ENCODE measurements around the gene CHST10. TPM values are rescaled to one million over a fixed set of nuclear protein-coding genes. Genes with fewer than 3 reads are reported as not detected.
"Not testable (repeated sequence)": the region's sequence is repeated elsewhere in the genome, so short reads cannot be mapped to it uniquely, and the experiment has no call there.

Gene CHST10
- total and polyA plus RNA-seq, 10 of the 15 experiments (the other 5 are each of a cell fraction or from before 2014, with no cell fraction given), result 2.0 to 22.5 (median 15.7) TPM

GRCh38 chr2:100342466-100342865, 75.0 kb downstream of the CHST10 start:
- intact Hi-C loops (cut with micrococcal nuclease; ENCODE audit: unreplicated experiment); H3K36me3 ChIP-seq (ENCODE audit: control insufficient read depth in 2 of 2, insufficient read depth in 2 of 2, low read length in 1 of 2); H3K4me2 ChIP-seq (ENCODE audit: control insufficient read depth, insufficient read depth); H3K27me3 ChIP-seq (replicated peaks in 1 of 2; ENCODE audit: control insufficient read depth in 2 of 2, insufficient read depth in 2 of 2, low read length in 1 of 2); FAIRE-seq; H3K4me3 ChIP-seq; H3K79me2 ChIP-seq (ENCODE audit: control insufficient read depth, insufficient read depth, low read length); in situ Hi-C loops (cut with MboI); H4K20me1 ChIP-seq (ENCODE audit: control insufficient read depth, insufficient read depth); ATAC-seq; H2AFZ ChIP-seq (ENCODE audit: control insufficient read depth, low read depth, low read length); H3K9me3 ChIP-seq (replicated peaks; ENCODE audit: control insufficient read depth, insufficient read depth, low read length); BruUV-seq (replicated peaks); H3K4me1 ChIP-seq (ENCODE audit: control insufficient read depth, insufficient read depth, low read length); H3K27ac ChIP-seq (ENCODE audit: control insufficient read depth, insufficient read depth); H3K9ac ChIP-seq (ENCODE audit: control insufficient read depth, insufficient read depth, low read length); RAD21 ChIA-PET (ENCODE audit: unreplicated experiment); SMC1A ChIA-PET (ENCODE audit: uncharacterized antibody, unreplicated experiment); DNase-seq (ENCODE audit: low read depth, low spot score); POLR2A ChIA-PET: not testable (repeated sequence)
- 27% methylated on average over 2 of the region's 2 CpGs for WGBS (ENCODE audit: insufficient coverage, insufficient replicate concordance, low lambda C conversion rate, missing lambda C conversion rate)
- CTCF ChIA-PET, result interaction anchor here (1.4 kb wide), 1 partner anchor 80 kb away, joined by 4 read pairs; no protein-coding TSS in a partner anchor

Small RNA genes lying within 50 kb of the gene (small RNA-seq; reads per million reads assigned to genes)
- gene AC012493.2 (not detected), gene AC012493.3 (not detected)

Other genes starting within 250 kb of the CHST10 start
- gene LONRF2, start 95.2 kb downstream of the CHST10 start, total RNA-seq (2014; rRNA removed), result under 0.01 TPM in 1 of 2 replicates, not detected in the other
- gene LONRF2, start 95.2 kb downstream of the CHST10 start, total RNA-seq (2014; rRNA removed; fragmentation: Illumina TruSeq; extraction: Trizol), result not detected in 2 replicates
- gene LONRF2, start 95.2 kb downstream of the CHST10 start, total RNA-seq (2021), result 0.03 and 0.08 TPM in 2 replicates
- under 0.01 and 0.01 TPM in 2 replicates for gene LONRF2, start 95.2 kb downstream of the CHST10 start, polyA plus RNA-seq (2011; rRNA removed)
- gene LONRF2, start 95.2 kb downstream of the CHST10 start, polyA plus RNA-seq (2014; fragmentation: Illumina TruSeq; extraction: Trizol), result under 0.01 TPM in 1 of 2 replicates, not detected in the other
- gene LONRF2, start 95.2 kb downstream of the CHST10 start, polyA plus RNA-seq (2014; fragmentation: Nextera tagmentation; extraction: Ambion mirVana), result not detected
- 0.01 and 0.04 TPM in 2 replicates for gene LONRF2, start 95.2 kb downstream of the CHST10 start, polyA plus RNA-seq (2014; rRNA removed)
- under 1 TPM in 1 of 2 experiments, not detected in 1; 0.01 TPM for gene LONRF2, start 95.2 kb downstream of the CHST10 start, polyA plus RNA-seq (2016; fragmentation: Nextera tagmentation; extraction: Ambion mirVana)
- gene NMS, start 52.8 kb upstream of the CHST10 start, total RNA-seq (2014; rRNA removed), result not detected in 2 replicates
- not detected in 2 replicates for gene NMS, start 52.8 kb upstream of the CHST10 start, total RNA-seq (2014; rRNA removed; fragmentation: Illumina TruSeq; extraction: Trizol)
- gene NMS, start 52.8 kb upstream of the CHST10 start, total RNA-seq (2021), result not detected in 2 replicates
- not detected in 2 replicates for gene NMS, start 52.8 kb upstream of the CHST10 start, polyA plus RNA-seq (2011; rRNA removed)
- gene NMS, start 52.8 kb upstream of the CHST10 start, polyA plus RNA-seq (2014; fragmentation: Illumina TruSeq; extraction: Trizol), result not detected in 2 replicates
- not detected for gene NMS, start 52.8 kb upstream of the CHST10 start, polyA plus RNA-seq (2014; fragmentation: Nextera tagmentation; extraction: Ambion mirVana)
- not detected in 2 replicates for gene NMS, start 52.8 kb upstream of the CHST10 start, polyA plus RNA-seq (2014; rRNA removed)
- gene NMS, start 52.8 kb upstream of the CHST10 start, polyA plus RNA-seq (2016; fragmentation: Nextera tagmentation; extraction: Ambion mirVana), result not detected
- 22.9 and 23.8 TPM in 2 replicates for gene PDCL3, start 145.3 kb upstream of the CHST10 start, total RNA-seq (2014; rRNA removed)
- gene PDCL3, start 145.3 kb upstream of the CHST10 start, total RNA-seq (2014; rRNA removed; fragmentation: Illumina TruSeq; extraction: Trizol), result 35.3 and 35.5 TPM in 2 replicates
- gene PDCL3, start 145.3 kb upstream of the CHST10 start, total RNA-seq (2021), result 28.6 and 31.3 TPM in 2 replicates
- gene PDCL3, start 145.3 kb upstream of the CHST10 start, polyA plus RNA-seq (2011; rRNA removed), result 31.9 and 38.3 TPM in 2 replicates
- gene PDCL3, start 145.3 kb upstream of the CHST10 start, polyA plus RNA-seq (2014; fragmentation: Illumina TruSeq; extraction: Trizol), result 59.7 and 74.3 TPM in 2 replicates
- 100 to 1,000 TPM; 109 to 111 TPM for gene PDCL3, start 145.3 kb upstream of the CHST10 start, polyA plus RNA-seq (2014; fragmentation: Nextera tagmentation; extraction: Ambion mirVana)
- 39.1 and 42.6 TPM in 2 replicates for gene PDCL3, start 145.3 kb upstream of the CHST10 start, polyA plus RNA-seq (2014; rRNA removed)
- gene PDCL3, start 145.3 kb upstream of the CHST10 start, polyA plus RNA-seq (2016; fragmentation: Nextera tagmentation; extraction: Ambion mirVana), result 10 to 100 TPM; 75.6 to 81.7 TPM

All from GM12878 (cell line).